Immature natural killer cell (primary cell): ENCODE data around the gene CCDC200. TPM values are rescaled to one million over a fixed set of nuclear protein-coding genes. Genes with fewer than 3 reads are reported as not detected.
A peak's percentile ranks its signal among the peaks of the same experiment; 100 is the strongest.

Experiments
- DNase-seq, 3 donors: peaks; one replicate each; pipeline ENCODE4 v3.0.0; 2022; ENCODE audit warnings: mixed read lengths in 1 of 3
- H3K27ac Mint-ChIP-seq, 6 donors: one replicate each; pipeline ENCODE4 v1.8.0; 2020; ENCODE audit warnings: mixed read lengths in 6 of 6, mild to moderate bottlenecking in 5 of 6, inconsistent platforms in 4 of 6, moderate library complexity in 3 of 6
- H3K27me3 Mint-ChIP-seq, 3 donors: one replicate each; pipeline ENCODE4 v1.8.0; 2020 to 2021; ENCODE audit warnings: low read depth in 3 of 3, mild to moderate bottlenecking in 3 of 3, mixed read lengths in 3 of 3, moderate library complexity in 3 of 3, inconsistent platforms in 1 of 3
- H3K36me3 Mint-ChIP-seq, 3 donors: one replicate each; pipeline ENCODE4 v1.8.0; 2020; ENCODE audit warnings: mixed read lengths in 3 of 3, inconsistent platforms in 2 of 3, mild to moderate bottlenecking in 2 of 3
- H3K4me1 Mint-ChIP-seq, 2 donors: one replicate each; pipeline ENCODE4 v1.8.0; 2020; ENCODE audit warnings: inconsistent platforms in 2 of 2, mild to moderate bottlenecking in 2 of 2, mixed read lengths in 2 of 2, moderate library complexity in 1 of 2
- H3K4me3 Mint-ChIP-seq, 5 donors: one replicate each; pipeline ENCODE4 v1.8.0; 2020; ENCODE audit warnings: mild to moderate bottlenecking in 5 of 5, mixed read lengths in 5 of 5, inconsistent platforms in 3 of 5, moderate library complexity in 3 of 5
- H3K9me3 Mint-ChIP-seq, 6 donors: one replicate each; pipeline ENCODE4 v1.8.0; 2020; ENCODE audit warnings: mild to moderate bottlenecking in 6 of 6, mixed read lengths in 6 of 6, inconsistent platforms in 4 of 6, moderate library complexity in 3 of 6
- polyA plus RNA-seq, 3 donors: library from polyadenylated mRNA; unstranded; fragments of 300-500 nt; fragmentation: Illumina TruSeq; gene quantifications; one replicate each; pipeline ENCODE4 v1.2.3, GENCODE V29; 2021

The CCDC200 gene
- polyA plus RNA-seq, 3 donors from 2014 or later: 1.2 TPM; not detected in 2

DNA sequence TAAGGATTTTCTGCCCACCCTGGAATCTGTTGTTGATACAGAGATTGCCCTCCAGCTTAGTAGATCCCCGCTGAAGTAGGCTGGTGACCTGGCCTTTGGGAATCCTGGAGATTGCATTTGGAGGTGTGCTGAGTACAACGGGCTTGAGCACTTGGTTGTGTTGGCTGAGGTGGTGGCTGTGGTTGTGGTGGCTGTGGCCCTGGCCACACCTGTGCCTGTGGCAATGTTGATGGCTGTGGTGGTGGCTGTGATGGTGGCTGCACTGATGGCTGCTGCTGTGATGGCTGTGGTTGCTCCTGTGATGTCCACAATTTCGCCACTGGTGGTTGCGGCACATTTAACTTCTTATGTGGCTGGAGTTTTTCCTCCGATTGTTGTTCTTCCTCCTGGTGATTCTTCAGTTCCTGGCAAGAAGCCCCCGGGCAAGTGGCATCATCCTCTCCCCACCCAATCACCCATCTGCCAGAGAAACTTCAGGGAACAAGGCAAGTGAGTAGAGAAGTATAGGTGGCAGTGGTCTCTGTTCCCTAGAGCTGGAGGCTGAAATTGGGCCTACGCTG, 4.2 kb downstream of the CCDC200 start:
- Mint-ChIP-seq H3K27ac (peak overlapping the region; percentile 49 to 80 (median 65)), H3K4me3 (peak overlapping the region; percentile 3 to 44 (median 29)), H3K4me1 (peaks cover 9 to 15% of the 10 kb centered on the region in 2 donors), H3K9me3 (no peaks in the 10 kb centered on the region), H3K36me3 (peaks cover 0 to 11% (median 0%) of the 10 kb centered on the region in 3 donors), H3K27me3 (peaks cover 0 to 1% (median 0%) of the 10 kb centered on the region in 3 donors)
- DNase-seq: no peak

DNA sequence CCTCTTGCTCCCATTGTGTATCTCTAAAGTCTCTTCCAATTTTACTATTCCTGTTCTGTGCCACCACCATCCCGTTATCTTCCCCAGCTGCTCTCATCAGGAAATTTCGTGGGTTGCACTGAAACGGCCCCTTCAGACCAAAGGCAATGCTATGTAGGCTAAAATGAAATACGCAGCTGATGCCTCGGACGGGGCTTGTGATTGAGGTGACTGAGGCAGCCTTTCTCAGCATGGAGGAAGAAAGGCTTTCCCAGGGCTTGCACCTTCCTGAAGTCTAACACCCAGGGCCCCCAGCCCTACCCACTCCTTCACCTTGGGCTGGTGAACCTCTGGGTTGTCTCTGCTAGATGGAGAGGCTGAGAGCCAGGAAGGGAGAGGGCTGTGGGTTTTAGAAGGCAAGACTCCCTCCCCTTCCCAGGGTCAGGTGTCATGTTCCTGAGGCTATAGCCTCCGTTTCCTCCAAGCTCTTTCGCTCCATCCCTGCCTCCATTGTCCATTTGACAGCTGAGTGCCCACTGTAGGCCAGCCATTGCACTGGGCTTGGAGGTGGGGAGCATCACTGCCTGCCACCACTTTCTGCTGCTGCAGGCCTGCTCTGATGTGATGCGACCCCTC, 7.8 kb downstream of the CCDC200 start:
- Mint-ChIP-seq H3K9me3 (no peaks in the 10 kb centered on the region), H3K36me3 (peaks cover 3 to 26% (median 5%) of the 10 kb centered on the region in 3 donors), H3K4me1 (peaks cover 9 to 19% of the 10 kb centered on the region in 2 donors), H3K27ac (peak overlapping the region in 1 of 6 donors; percentile 25), H3K27me3 (peaks cover 0 to 1% (median 0%) of the 10 kb centered on the region in 3 donors), H3K4me3 (no peak overlapping the region)
- DNase-seq: no peak

DNA sequence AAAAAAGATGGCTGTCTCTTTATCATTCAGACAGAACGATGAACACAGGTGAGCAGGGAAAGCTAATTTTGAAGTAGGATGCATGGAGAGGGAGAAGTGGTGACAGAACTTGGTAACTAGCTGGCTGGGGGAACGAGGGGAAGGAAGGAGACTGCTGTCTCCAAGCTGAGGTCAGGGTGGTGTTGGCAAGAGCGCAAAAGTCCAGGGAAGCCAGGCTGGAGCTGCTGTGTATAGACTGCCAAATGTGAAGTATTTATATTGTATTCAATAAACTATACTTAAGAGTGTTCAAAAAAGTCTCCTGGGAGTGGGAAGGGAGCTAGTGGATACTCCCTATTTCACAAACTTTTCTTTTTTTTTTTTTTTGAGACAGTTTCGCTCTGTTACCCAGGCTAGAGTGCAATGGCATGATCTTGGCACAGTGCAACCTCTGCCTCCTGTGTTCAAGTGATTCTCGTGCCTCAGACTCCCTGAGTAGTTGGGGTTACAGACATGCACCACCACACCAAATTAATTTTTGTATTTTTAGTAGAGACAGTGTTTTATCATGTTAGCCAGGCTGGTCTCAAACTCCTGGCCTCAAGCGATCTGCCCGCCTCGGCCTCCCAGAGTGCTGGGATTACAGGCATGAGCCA, 8.6 kb downstream of the CCDC200 start:
- no peak for DNase-seq
- Mint-ChIP-seq H3K4me1 (peaks cover 9 to 24% of the 10 kb centered on the region in 2 donors), H3K36me3 (peaks cover 3 to 30% (median 5%) of the 10 kb centered on the region in 3 donors), H3K4me3 (no peak overlapping the region), H3K27me3 (peaks cover 0 to 1% (median 0%) of the 10 kb centered on the region in 3 donors), H3K27ac (peak overlapping the region in 1 of 6 donors; percentile 29), H3K9me3 (no peaks in the 10 kb centered on the region)

DNA sequence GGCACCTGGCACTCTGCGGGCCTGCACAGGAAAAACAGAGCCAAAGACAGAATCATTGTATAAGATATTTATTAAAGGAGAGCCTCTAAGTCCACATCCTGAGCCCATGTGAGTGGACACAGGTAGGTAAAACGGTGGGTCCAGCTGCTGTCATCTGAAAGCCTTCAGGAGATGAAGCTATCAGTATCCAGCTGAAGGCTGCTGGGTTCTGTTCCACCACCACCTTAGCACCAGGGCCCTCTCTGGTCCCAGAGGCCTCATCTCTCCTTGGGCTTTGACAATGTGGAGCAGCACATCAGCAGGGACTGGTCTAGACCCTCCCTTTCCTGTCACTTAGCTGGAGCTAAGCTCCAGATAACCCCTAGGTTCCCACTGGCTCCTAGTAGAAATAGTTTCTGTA, 9.4 kb downstream of the CCDC200 start:
- no peak for DNase-seq
- Mint-ChIP-seq H3K4me1 (peaks cover 2 to 15% of the 10 kb centered on the region in 2 donors), H3K4me3 (no peak overlapping the region), H3K27ac (peak overlapping the region in 1 of 6 donors; percentile 40), H3K36me3 (peaks cover 3 to 25% (median 5%) of the 10 kb centered on the region in 3 donors), H3K27me3 (peaks cover 0 to 1% (median 0%) of the 10 kb centered on the region in 3 donors), H3K9me3 (no peaks in the 10 kb centered on the region)

DNA sequence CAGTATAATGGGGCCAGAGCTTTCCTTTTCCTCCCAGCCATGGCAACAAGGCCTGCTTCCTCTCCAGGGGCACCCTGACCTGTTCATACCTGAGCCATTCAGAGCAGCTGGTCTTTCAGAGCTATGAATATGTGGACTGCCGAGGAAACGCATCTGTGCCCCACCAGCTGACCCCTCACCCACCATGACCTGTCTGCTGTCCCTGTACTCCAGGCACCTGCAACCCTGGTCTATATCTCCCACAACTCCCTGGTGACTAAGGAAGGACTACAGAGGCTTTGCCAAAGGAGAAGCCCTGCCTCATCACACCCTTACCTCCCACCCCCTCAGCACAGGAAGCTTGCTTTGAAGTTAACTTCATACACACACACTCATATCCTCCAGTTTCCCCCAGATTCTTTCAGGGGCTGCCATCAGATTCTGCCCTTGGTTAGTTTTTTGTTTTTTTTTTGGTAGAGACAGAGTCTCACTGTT, 10.8 kb downstream of the CCDC200 start:
- no peak for DNase-seq
- Mint-ChIP-seq H3K27ac (peak overlapping the region in 1 of 6 donors; percentile 55), H3K36me3 (peaks cover 3 to 22% (median 5%) of the 10 kb centered on the region in 3 donors)

DNA sequence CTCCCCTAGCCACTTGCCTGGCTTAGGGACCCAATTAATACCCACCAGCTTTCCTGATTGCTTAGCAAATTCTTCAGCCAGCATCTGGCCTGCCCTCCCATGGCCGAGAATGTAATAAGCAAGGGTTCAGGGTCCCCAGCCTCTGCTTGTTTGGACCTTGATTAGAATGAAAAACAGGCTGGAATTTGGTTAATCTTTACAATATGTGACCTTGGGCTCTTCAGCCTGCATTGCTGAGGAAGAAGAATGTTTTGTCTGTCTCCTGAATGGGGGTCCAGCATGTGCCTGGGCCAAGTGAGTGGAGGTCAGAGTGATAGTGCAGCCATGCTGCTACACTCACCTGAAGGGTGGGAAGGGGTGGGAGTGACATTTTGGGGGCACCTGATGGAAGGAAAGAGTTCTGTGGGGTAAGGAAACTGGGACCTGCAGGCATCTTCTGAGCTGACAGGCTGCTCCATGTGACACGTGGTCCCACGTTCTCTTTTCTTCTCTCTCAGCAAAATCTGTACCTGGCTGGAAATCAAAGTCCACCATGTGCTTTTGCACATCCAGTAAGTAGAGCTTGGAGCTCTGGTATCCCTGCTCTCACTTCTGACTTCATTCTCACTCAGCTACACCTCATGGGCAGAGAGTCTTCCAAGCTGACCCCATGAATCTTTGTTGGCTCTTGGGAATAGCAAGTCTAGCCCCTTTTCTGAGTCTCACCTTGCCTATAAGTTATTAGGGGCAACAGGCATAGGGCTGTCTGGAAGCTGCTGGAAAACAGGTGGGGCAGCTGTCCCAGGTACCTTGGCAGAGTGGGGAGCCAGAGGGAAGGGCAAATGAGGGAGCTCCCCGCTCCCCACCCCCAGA, 11.4 kb downstream of the CCDC200 start:
- H3K27me3 Mint-ChIP-seq: peaks cover 0 to 1% (median 0%) of the 10 kb centered on the region in 3 donors
- peaks cover 20 to 28% of the 10 kb centered on the region in 2 donors for H3K4me1 Mint-ChIP-seq
- no peaks in the 10 kb centered on the region for H3K9me3 Mint-ChIP-seq
- DNase-seq: no peak
- peaks cover 3 to 22% (median 5%) of the 10 kb centered on the region in 3 donors for H3K36me3 Mint-ChIP-seq
- no peak overlapping the region for H3K27ac Mint-ChIP-seq
- H3K4me3 Mint-ChIP-seq: no peak overlapping the region

More for the DNA sequence above, 10.8 kb downstream of the CCDC200 start:
- H3K9me3 Mint-ChIP-seq: no peaks in the 10 kb centered on the region
- H3K27me3 Mint-ChIP-seq: peaks cover 0 to 1% (median 0%) of the 10 kb centered on the region in 3 donors
- peaks cover 13 to 21% of the 10 kb centered on the region in 2 donors for H3K4me1 Mint-ChIP-seq
- no peak overlapping the region for H3K4me3 Mint-ChIP-seq

DNA sequence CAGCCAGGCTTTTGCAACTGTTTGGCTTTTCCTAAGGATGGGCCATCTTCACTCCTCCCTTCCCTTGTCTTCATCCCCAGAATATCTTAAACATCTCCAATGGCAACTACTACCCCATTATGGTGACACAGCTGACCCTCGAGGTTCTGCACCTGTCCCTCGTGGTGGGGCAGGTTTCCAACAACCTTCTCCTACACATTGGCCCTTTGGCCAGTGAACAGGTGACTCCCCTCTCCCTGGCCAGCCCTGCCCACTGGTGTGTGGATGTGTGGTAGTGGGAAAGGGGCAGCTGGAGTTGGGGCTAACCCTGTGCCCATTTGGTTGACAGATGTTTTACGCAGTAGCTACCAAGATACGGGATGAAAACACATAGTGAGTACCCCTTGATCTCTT, 12.1 kb downstream of the CCDC200 start:
- H3K27ac Mint-ChIP-seq: no peak overlapping the region
- H3K4me1 Mint-ChIP-seq: peaks cover 25 to 34% of the 10 kb centered on the region in 2 donors
- peaks cover 0 to under 1% (median 0%) of the 10 kb centered on the region in 3 donors for H3K27me3 Mint-ChIP-seq
- H3K9me3 Mint-ChIP-seq: no peaks in the 10 kb centered on the region
- DNase-seq: no peak
- H3K36me3 Mint-ChIP-seq: peaks cover 3 to 22% (median 5%) of the 10 kb centered on the region in 3 donors
- no peak overlapping the region for H3K4me3 Mint-ChIP-seq

DNA sequence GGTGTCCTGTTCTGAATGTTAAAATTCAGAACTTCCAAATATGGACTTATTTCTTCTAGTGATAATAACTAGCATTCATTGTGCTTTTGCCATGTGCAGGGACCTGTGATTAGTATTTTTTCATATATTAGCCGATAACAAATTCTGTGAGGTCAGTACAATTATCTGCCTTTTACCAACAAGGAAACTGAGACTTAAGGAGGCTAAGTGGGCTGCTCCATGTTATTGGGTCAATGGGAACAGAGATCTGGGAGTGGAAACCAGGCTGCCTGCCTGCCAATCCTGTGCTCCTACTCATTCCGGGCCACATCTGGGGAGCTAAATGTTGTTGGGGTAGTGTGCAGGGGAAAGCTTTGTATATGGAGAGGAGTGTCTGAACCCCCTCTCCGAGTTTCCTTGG, 13.1 kb downstream of the CCDC200 start:
- H3K36me3 Mint-ChIP-seq: peaks cover 3 to 20% (median 5%) of the 10 kb centered on the region in 3 donors
- H3K27ac Mint-ChIP-seq: no peak overlapping the region
- no peak for DNase-seq
- H3K4me3 Mint-ChIP-seq: no peak overlapping the region
- H3K27me3 Mint-ChIP-seq: no peaks in the 10 kb centered on the region
- peaks cover 32 to 44% of the 10 kb centered on the region in 2 donors for H3K4me1 Mint-ChIP-seq
- no peaks in the 10 kb centered on the region for H3K9me3 Mint-ChIP-seq

DNA sequence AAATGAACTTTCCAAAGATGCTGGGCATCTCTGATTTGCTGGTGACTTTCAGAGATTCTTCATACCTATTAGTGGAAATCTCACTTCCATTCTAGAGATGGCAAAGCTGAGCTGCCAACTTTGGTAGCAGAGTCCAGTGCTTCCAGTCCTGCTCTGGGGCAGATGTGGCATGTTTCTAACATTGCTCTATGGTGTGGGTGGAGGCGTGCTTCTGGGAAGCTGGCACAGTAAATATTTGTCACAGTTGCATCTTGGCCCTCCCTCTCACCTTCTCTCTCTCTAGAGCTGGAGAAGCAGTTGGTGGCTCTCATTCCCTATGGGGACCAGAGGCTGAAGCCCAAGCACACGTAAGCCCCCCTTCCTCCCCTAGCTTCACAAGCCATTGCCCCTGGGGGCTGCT, 14.9 kb downstream of the CCDC200 start:
- peak overlapping the region in 5 of 6 donors; percentile 21 to 96 (median 34) for H3K27ac Mint-ChIP-seq
- no peaks in the 10 kb centered on the region for H3K9me3 Mint-ChIP-seq
- no peak for DNase-seq
- peaks cover under 1 to 24% (median 6%) of the 10 kb centered on the region in 3 donors for H3K36me3 Mint-ChIP-seq
- no peaks in the 10 kb centered on the region for H3K27me3 Mint-ChIP-seq
- peak overlapping the region; percentile 18 to 100 (median 98) for H3K4me3 Mint-ChIP-seq
- H3K4me1 Mint-ChIP-seq: peaks cover 34 to 47% of the 10 kb centered on the region in 2 donors

DNA sequence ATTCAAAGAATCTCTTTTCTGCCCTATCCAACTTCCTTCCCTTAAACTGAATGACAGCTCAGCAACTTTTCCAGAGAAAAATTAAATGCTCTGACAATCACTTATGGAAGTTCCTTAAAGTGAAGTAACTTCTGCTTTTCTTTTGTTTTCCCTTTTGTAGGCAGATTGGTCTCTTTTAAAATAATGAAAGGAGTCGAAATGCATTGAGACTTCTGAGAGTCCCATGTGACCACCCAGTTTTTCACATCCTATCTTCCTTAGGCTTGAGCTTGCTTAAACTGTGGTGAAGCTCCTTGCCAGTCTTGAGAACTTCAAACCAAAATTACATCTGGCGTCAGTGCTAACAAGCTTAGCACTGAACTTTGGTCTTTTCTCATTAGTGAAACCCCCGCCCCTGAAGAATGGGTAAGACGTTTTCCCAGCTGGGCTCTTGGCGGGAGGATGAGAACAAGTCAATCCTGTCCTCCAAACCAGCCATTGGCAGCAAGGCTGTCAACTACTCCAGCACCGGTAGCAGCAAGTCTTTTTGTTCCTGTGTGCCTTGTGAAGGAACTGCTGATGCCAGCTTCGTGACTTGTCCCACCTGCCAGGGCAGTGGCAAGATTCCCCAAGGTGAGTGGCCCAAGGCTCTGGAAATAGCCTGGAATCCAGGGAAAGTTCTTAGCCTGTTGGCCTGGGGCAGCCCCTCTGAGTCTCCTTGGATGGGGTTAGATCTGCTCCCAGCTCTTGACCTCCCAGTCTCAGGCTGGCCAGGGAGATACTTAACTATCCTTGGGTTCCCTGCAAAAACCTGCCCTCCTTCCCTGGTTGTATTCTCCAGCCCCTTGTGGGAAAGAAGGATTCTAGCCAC, 15.6 kb downstream of the CCDC200 start:
- H3K9me3 Mint-ChIP-seq: no peaks in the 10 kb centered on the region
- DNase-seq: no peak
- peaks cover 34 to 47% of the 10 kb centered on the region in 2 donors for H3K4me1 Mint-ChIP-seq
- H3K4me3 Mint-ChIP-seq: peak overlapping the region; percentile 95 to 100 (median 100)
- peak overlapping the region; percentile 96 to 99 (median 98) for H3K27ac Mint-ChIP-seq
- no peaks in the 10 kb centered on the region for H3K27me3 Mint-ChIP-seq
- peaks cover 4 to 25% (median 11%) of the 10 kb centered on the region in 3 donors for H3K36me3 Mint-ChIP-seq

DNA sequence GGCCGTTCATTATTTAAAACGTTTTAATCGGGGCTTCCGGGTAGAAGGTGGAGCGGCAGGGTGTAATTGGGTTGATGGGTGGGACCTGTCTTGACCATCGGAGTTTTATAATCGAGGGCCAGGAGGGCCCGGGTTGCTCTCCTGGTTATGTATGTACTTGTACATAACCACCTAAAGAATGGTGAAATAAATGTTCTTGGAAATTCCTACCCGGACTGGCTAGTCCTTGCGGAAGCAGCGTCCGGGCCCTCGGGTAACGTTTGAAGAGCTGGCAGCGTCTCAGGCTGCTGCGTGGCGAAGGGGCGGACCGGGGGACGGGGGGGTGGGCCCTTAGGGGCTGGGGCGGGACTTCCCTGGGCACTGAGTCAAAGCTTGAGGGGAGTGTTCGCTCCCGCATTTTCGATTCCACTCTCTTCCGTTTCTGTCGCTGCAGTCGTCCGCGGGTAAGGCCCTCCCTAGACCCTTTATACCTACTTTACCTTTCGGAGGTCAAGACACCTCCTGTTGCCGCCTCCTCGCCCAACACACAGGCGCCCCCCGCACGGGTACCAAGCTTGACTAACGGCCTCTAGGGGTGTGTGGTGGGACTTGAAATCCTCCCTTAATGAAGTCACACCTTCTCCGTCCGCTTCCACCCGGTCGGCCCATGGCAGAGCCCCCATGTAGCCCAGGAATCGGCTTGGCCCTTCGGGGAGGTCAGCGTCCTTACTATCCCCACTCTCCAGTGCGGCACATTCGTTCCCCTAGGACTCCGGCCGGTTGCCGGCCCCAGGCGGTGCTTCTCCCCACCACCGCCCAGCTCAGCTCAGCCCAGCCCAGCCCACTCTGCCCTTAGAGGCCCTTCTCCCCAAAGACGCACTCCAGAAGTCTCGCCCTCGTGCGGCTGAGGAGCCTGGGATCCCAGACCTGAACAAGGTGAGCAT, 16.7 kb downstream of the CCDC200 start, which contains the start of gene TMEM106A:
Gene TMEM106A, plus strand, starts transcription at position 396 of the 923 bp plus-strand sequence. CDS start 1,167 bp downstream, outside the sequence.
- H3K36me3 Mint-ChIP-seq: peaks cover 8 to 23% (median 9%) of the 10 kb centered on the region in 3 donors
- peak; percentile 73 to 77 (median 76) for DNase-seq
- peaks cover 34 to 47% of the 10 kb centered on the region in 2 donors for H3K4me1 Mint-ChIP-seq
- peak within 1 kb of the TSS; percentile 95 to 100 (median 100) for H3K4me3 Mint-ChIP-seq
- peaks cover 0 to 2% (median 0%) of the 10 kb centered on the region in 3 donors for H3K27me3 Mint-ChIP-seq
- no peaks in the 10 kb centered on the region for H3K9me3 Mint-ChIP-seq
- H3K27ac Mint-ChIP-seq: peak within 1 kb of the TSS; percentile 96 to 99 (median 98)
